Parathyroid adenoma (tissue), 2 donors: ENCODE data around the gene ACOT12.

Experiments used
- H2AFZ ChIP-seq: fragments of 300-600 bp; sonication (generic); one replicate; pipeline ENCODE4 v1.7.0; 2017; ENCODE audit warnings: antibody characterized with exemption, mild to moderate bottlenecking
- H3K27ac ChIP-seq: fragments of 300-600 bp; sonication (generic); one replicate; pipeline ENCODE4 v1.7.0; 2017
- H3K27me3 ChIP-seq: fragments of 300-600 bp; sonication (generic); one replicate; pipeline ENCODE4 v1.7.0; 2017; ENCODE audit warnings: low read length; ENCODE audit not compliant: control insufficient read depth, insufficient read depth
- H3K36me3 ChIP-seq: fragments of 300-600 bp; sonication (generic); one replicate; pipeline ENCODE4 v1.7.0; 2017; ENCODE audit warnings: low read length; ENCODE audit not compliant: control insufficient read depth, insufficient read depth
- H3K4me1 ChIP-seq: fragments of 300-600 bp; sonication (generic); one replicate; pipeline ENCODE4 v1.7.0; 2017; ENCODE audit warnings: control low read depth
- H3K4me2 ChIP-seq: fragments of 300-600 bp; sonication (generic); one replicate; pipeline ENCODE4 v1.7.0; 2017; ENCODE audit warnings: low read length
- H3K4me3 ChIP-seq: fragments of 300-600 bp; sonication (generic); one replicate; pipeline ENCODE4 v1.7.0; 2017; ENCODE audit warnings: low read depth, low read length
- H3K79me2 ChIP-seq: fragments of 300-600 bp; sonication (generic); one replicate; pipeline ENCODE4 v1.7.0; 2017; ENCODE audit warnings: control low read depth
- H3K9ac ChIP-seq: fragments of 300-600 bp; sonication (generic); one replicate; pipeline ENCODE4 v1.7.0; 2017; ENCODE audit warnings: mild to moderate bottlenecking
- H3K9me3 ChIP-seq: fragments of 300-600 bp; sonication (generic); one replicate; pipeline ENCODE4 v1.7.0; 2017; ENCODE audit warnings: low read length; ENCODE audit not compliant: control insufficient read depth
- CTCF ChIP-seq: fragments of 300-600 bp; sonication (generic); IDR thresholded peaks from one replicate; pipeline ENCODE4 v1.7.0; 2017; ENCODE audit warnings: antibody characterized with exemption, mild to moderate bottlenecking
- donor health status: primary hyperparathyroidism.

Gene ACOT12

GRCh38 chr5:81359881-81360280 is 34.1 kb downstream of the ACOT12 start:
- no peaks in the 10 kb centered on the region for H3K79me2 ChIP-seq
- H3K27ac ChIP-seq: no peak overlapping the region
- TF ChIP-seq CTCF: no peak
- H3K4me1 ChIP-seq: peaks cover 4% of the 10 kb centered on the region
- H3K27me3 ChIP-seq: no peaks in the 10 kb centered on the region
- H3K9ac ChIP-seq: no peak overlapping the region
- no peak overlapping the region for H2AFZ ChIP-seq
- H3K4me3 ChIP-seq: no peak overlapping the region
- no peak overlapping the region for H3K4me2 ChIP-seq
- H3K36me3 ChIP-seq: no peaks in the 10 kb centered on the region
- H3K9me3 ChIP-seq: no peaks in the 10 kb centered on the region

GRCh38 chr5:81359108-81359507 is 34.8 kb downstream of the ACOT12 start:
- no peak for TF ChIP-seq CTCF
- H3K27me3 ChIP-seq: no peaks in the 10 kb centered on the region
- H3K9me3 ChIP-seq: no peaks in the 10 kb centered on the region
- peaks cover 4% of the 10 kb centered on the region for H3K4me1 ChIP-seq
- no peaks in the 10 kb centered on the region for H3K79me2 ChIP-seq
- no peak overlapping the region for H3K4me2 ChIP-seq
- no peak overlapping the region for H3K27ac ChIP-seq
- no peak overlapping the region for H3K9ac ChIP-seq
- H3K36me3 ChIP-seq: no peaks in the 10 kb centered on the region
- H3K4me3 ChIP-seq: no peak overlapping the region
- H2AFZ ChIP-seq: no peak overlapping the region

- Histone ChIP-seq H3K9me3 (no peaks in the 10 kb centered on the region), H3K9ac (no peak overlapping the region), H3K27ac (no peak overlapping the region), H2AFZ (no peak overlapping the region), H3K36me3 (no peaks in the 10 kb centered on the region), H3K4me2 (no peak overlapping the region), H3K79me2 (no peaks in the 10 kb centered on the region), H3K4me1 (no peaks in the 10 kb centered on the region), H3K27me3 (no peaks in the 10 kb centered on the region), H3K4me3 (no peak overlapping the region)
- no peak for TF ChIP-seq CTCF
Observed at GRCh38 chr5:81355291-81356251, 38.4 kb downstream of the ACOT12 start.

GRCh38 chr5:81354093-81354492 is 39.8 kb downstream of the ACOT12 start:
- Histone ChIP-seq H3K9me3 (no peaks in the 10 kb centered on the region), H3K36me3 (no peaks in the 10 kb centered on the region), H3K9ac (no peak overlapping the region), H3K4me1 (no peaks in the 10 kb centered on the region), H3K27me3 (no peaks in the 10 kb centered on the region), H2AFZ (no peak overlapping the region), H3K4me3 (no peak overlapping the region), H3K4me2 (no peak overlapping the region), H3K27ac (no peak overlapping the region), H3K79me2 (no peaks in the 10 kb centered on the region)
- no peak for TF ChIP-seq CTCF

- no peaks in the 10 kb centered on the region for H3K79me2 ChIP-seq
- H3K4me1 ChIP-seq: no peaks in the 10 kb centered on the region
- H3K9me3 ChIP-seq: no peaks in the 10 kb centered on the region
- H3K36me3 ChIP-seq: no peaks in the 10 kb centered on the region
- H3K4me2 ChIP-seq: no peak overlapping the region
- no peak overlapping the region for H3K27ac ChIP-seq
- no peaks in the 10 kb centered on the region for H3K27me3 ChIP-seq
- H3K4me3 ChIP-seq: no peak overlapping the region
- TF ChIP-seq CTCF: no peak
- no peak overlapping the region for H3K9ac ChIP-seq
- no peak overlapping the region for H2AFZ ChIP-seq
Observed at GRCh38 chr5:81353189-81353588, 40.7 kb downstream of the ACOT12 start.
